SK-N-SH (cell line): ENCODE data around the gene SLC7A1. TPM values are rescaled to one million over a fixed set of nuclear protein-coding genes. Genes with fewer than 3 reads are reported as not detected.
A peak's percentile ranks its signal among the peaks of the same experiment; 100 is the strongest.

Experiments
- CTCF ChIA-PET: fragments of 300-600, 350-600 bp; formaldehyde crosslinking; extraction: SDS; loops from one replicate; lab custom pipeline; 2021; lab: Yijun Ruan, JAX
- POLR2A ChIA-PET: fragments of 350-600 bp; sonication (Branson Sonifier 250); formaldehyde crosslinking; extraction: SDS; loops from one replicate; lab custom pipeline; 2020; ENCODE audit warnings: antibody characterized with exemption, inconsistent platforms; lab: Yijun Ruan, JAX
- DNase-seq: peaks from one replicate; pipeline ENCODE4 v3.0.0; 2012
- H2AFZ ChIP-seq: fragments of 200-600 bp; sonication (generic); 2 replicates; pipeline ENCODE4 v1.8.1; 2016; ENCODE audit warnings: antibody characterized with exemption, mild to moderate bottlenecking, low read depth
- H3F3A ChIP-seq: fragments of 200-600 bp; sonication (generic); replicated peaks from 2 replicates; pipeline ENCODE3; 2016; ENCODE audit warnings: antibody characterized with exemption, mild to moderate bottlenecking; ENCODE audit not compliant: insufficient read depth
- H3K27ac ChIP-seq, 2 experiments: fragments of 200-500 bp in 1 of 2; fragments of 200-600 bp in 1 of 2; sonication (Bioruptor generic) in 1 of 2; sonication (generic), shearing (Covaris generic) in 1 of 2; 2 replicates each; pipeline versions ENCODE4 v1.5.1 to v1.6.1; 2014 to 2016; ENCODE audit warnings: low read depth in 2 of 2, inconsistent platforms in 1 of 2, low read length in 1 of 2, mild to moderate bottlenecking in 1 of 2, mixed read lengths in 1 of 2
- H3K27me3 ChIP-seq: fragments of 200-600 bp; sonication (generic), shearing (Covaris generic); 2 replicates; pipeline ENCODE4 v1.6.1; 2016; ENCODE audit warnings: mixed run types; ENCODE audit not compliant: insufficient read depth
- H3K36me3 ChIP-seq, 2 experiments: fragments of 200-500 bp in 1 of 2; fragments of 200-600 bp in 1 of 2; sonication (Bioruptor generic) in 1 of 2; sonication (generic) in 1 of 2; replicated peaks in 1 of 2; 2 replicates each; pipeline versions ENCODE3 to v1.5.1; 2014 to 2016; ENCODE audit warnings: low read length in 1 of 2, mild to moderate bottlenecking in 1 of 2; ENCODE audit not compliant: insufficient read depth in 2 of 2, control insufficient read depth in 1 of 2
- H3K4me1 ChIP-seq, 2 experiments: fragments of 200-500 bp in 1 of 2; fragments of 200-600 bp in 1 of 2; sonication (Bioruptor generic) in 1 of 2; sonication (generic), shearing (Covaris generic) in 1 of 2; 2 replicates each; pipeline versions ENCODE4 v1.5.1 to v1.6.1; 2014 to 2016; ENCODE audit warnings: low read depth in 1 of 2, low read length in 1 of 2, mixed run types in 1 of 2; ENCODE audit not compliant: insufficient read depth in 2 of 2, control insufficient read depth in 1 of 2
- H3K4me2 ChIP-seq: fragments of 200-600 bp; sonication (generic), shearing (Covaris generic); 2 replicates; pipeline ENCODE4 v1.6.1; 2017; ENCODE audit warnings: mixed run types
- H3K4me3 ChIP-seq, 2 experiments: fragments of 200-500 bp in 1 of 2; fragments of 200-600 bp in 1 of 2; sonication (Bioruptor generic) in 1 of 2; sonication (generic), shearing (Covaris generic) in 1 of 2; 2 replicates each; pipeline versions ENCODE4 v1.5.1 to v1.8.1; 2014 to 2016; ENCODE audit warnings: low read depth in 2 of 2, inconsistent platforms in 1 of 2, low read length in 1 of 2, mild to moderate bottlenecking in 1 of 2, mixed read lengths in 1 of 2, moderate library complexity in 1 of 2
- H3K79me2 ChIP-seq: fragments of 200-600 bp; sonication (generic); 2 replicates; pipeline ENCODE4 v1.8.1; 2017; ENCODE audit warnings: mild to moderate bottlenecking; ENCODE audit not compliant: insufficient read depth
- H3K9ac ChIP-seq: fragments of 200-600 bp; sonication (generic); 2 replicates; pipeline ENCODE4 v1.6.1; 2017; ENCODE audit warnings: mixed run types
- H3K9me2 ChIP-seq: fragments of 200-600 bp; sonication (generic); 2 replicates; pipeline ENCODE4 v1.6.1; 2017; ENCODE audit warnings: mixed run types
- H3K9me3 ChIP-seq: fragments of 200-600 bp; sonication (generic); 2 replicates; pipeline ENCODE4 v1.6.1; 2017; ENCODE audit warnings: mixed run types, mild to moderate bottlenecking, moderate library complexity
- H4K20me1 ChIP-seq: fragments of 200-600 bp; sonication (generic); 2 replicates; pipeline ENCODE4 v1.6.1; 2017; ENCODE audit warnings: mild to moderate bottlenecking, mixed run types; ENCODE audit not compliant: insufficient read depth
- CTCF ChIP-seq: fragments of 200-600 bp; sonication (generic); IDR thresholded peaks from 2 replicates; pipeline ENCODE4 v1.6.1; 2017; ENCODE audit warnings: antibody characterized with exemption, mild to moderate bottlenecking, moderate library complexity
- FOSL2 ChIP-seq: IDR thresholded peaks from 2 replicates; pipeline ENCODE4 v1.4.0; 2012; ENCODE audit warnings: low read depth, mild to moderate bottlenecking, moderate library complexity, borderline replicate concordance
- GATA2 ChIP-seq: sonication (generic); formaldehyde crosslinking; IDR thresholded peaks from 2 replicates; pipeline ENCODE4 v1.5.0; 2020; ENCODE audit warnings: mild to moderate bottlenecking, missing genetic modification reagents
- MEF2A ChIP-seq: IDR thresholded peaks from 2 replicates; pipeline ENCODE4 v1.4.0; 2012; ENCODE audit warnings: low read depth, borderline replicate concordance
- RAD21 ChIP-seq: IDR thresholded peaks from 2 replicates; pipeline ENCODE4 v1.6.1; 2012; ENCODE audit warnings: mild to moderate bottlenecking, low read length
- REST ChIP-seq: IDR thresholded peaks from 2 replicates; pipeline ENCODE4 v1.6.1; 2012; ENCODE audit warnings: mild to moderate bottlenecking, low read depth, low read length, moderate library complexity
- SIN3A ChIP-seq: IDR thresholded peaks from 2 replicates; pipeline ENCODE4 v1.6.1; 2012; ENCODE audit warnings: low read depth, mild to moderate bottlenecking, low read length, moderate library complexity, borderline replicate concordance
- TCF12 ChIP-seq: IDR thresholded peaks from 2 replicates; pipeline ENCODE4 v1.4.0; 2012
- USF1 ChIP-seq: IDR thresholded peaks from 2 replicates; pipeline ENCODE4 v1.4.0; 2012; ENCODE audit warnings: low read depth, borderline replicate concordance
- WGBS: methylation state at CpG from one replicate; pipeline ENCODE4 v1.1.6; 2017; ENCODE audit warnings: low lambda C conversion rate; 5-methylcytosine and 5-hydroxymethylcytosine counted together
- polyA plus RNA-seq, 3 experiments: library from polyadenylated mRNA; depleted of rRNA; stranded (reverse); fragments of >200 nt; gene quantifications; 2 replicates each; pipeline ENCODE4 v1.2.3, GENCODE V29; 2012

The SLC7A1 gene
- polyA plus RNA-seq, 1 of the 3 experiments (the other 2 are of a cell fraction): 14.0 TPM

- H3K4me2 ChIP-seq: no peak overlapping the region
- DNase-seq: no peak
- H3K27me3 ChIP-seq: no peaks in the 10 kb centered on the region
- no peak overlapping the region for H3K9ac ChIP-seq
- peaks cover 100% of the 10 kb centered on the region for H3K79me2 ChIP-seq
- TF ChIP-seq RAD21 (peak; percentile 25; the same call in 1 of the 2 replicates), REST (no peak), CTCF (peak; percentile 32)
- H4K20me1 ChIP-seq: peaks cover 94% of the 10 kb centered on the region
- POLR2A ChIA-PET: interaction anchor here (1.0 kb wide), 1 partner anchor 31 kb away, joined by 3 read pairs; the partner anchor contains the start of gene SLC7A1
- H3K9me3 ChIP-seq: no peaks in the 10 kb centered on the region
- H2AFZ ChIP-seq: no peak overlapping the region
- H3K36me3 ChIP-seq: peaks cover 2 to 6% of the 10 kb centered on the region in 2 experiments
- H3K4me1 ChIP-seq: peaks cover 15 to 29% of the 10 kb centered on the region in 2 experiments; a peak in 3 of 4 replicates
- CTCF ChIA-PET: interaction anchor here (0.8 to 1.5 kb wide), 9 partner anchors 9 to 551 kb away, joined by 3 to 4 read pairs (median 3); no protein-coding TSS in a partner anchor
- no peak overlapping the region for H3K4me3 ChIP-seq
- H3K9me2 ChIP-seq: no peaks in the 10 kb centered on the region
- no peaks in the 10 kb centered on the region for H3F3A ChIP-seq
- H3K27ac ChIP-seq: peak overlapping the region in 1 of 2 experiments; percentile 1; a peak in 1 of 4 replicates
These were observed 30.7 kb downstream of the SLC7A1 start for GRCh38 chr13:29564818-29565217.

GRCh38 chr13:29564373-29564772 is 31.1 kb downstream of the SLC7A1 start:
- WGBS: 85% methylated on average over 5 of the region's 5 CpGs
- CTCF ChIA-PET: interaction anchor here (0.8 to 1.5 kb wide), 8 partner anchors 9 to 551 kb away, joined by 3 to 4 read pairs (median 3); no protein-coding TSS in a partner anchor
- Histone ChIP-seq H3K27me3 (no peaks in the 10 kb centered on the region), H3K4me3 (no peak overlapping the region), H3K36me3 (peaks cover under 1 to 6% of the 10 kb centered on the region in 2 experiments), H4K20me1 (peaks cover 89% of the 10 kb centered on the region), H3K9me3 (no peaks in the 10 kb centered on the region), H3K79me2 (peaks cover 100% of the 10 kb centered on the region), H3F3A (no peaks in the 10 kb centered on the region)
- no peak for DNase-seq
- TF ChIP-seq GATA2 (no peak), TCF12 (no peak), MEF2A (no peak), FOSL2 (no peak), SIN3A (no peak), USF1 (no peak)
- TF ChIP-seq, all 33 proteins: peak for 0
- Histone ChIP-seq H3K4me1 (peaks cover 15 to 25% of the 10 kb centered on the region in 2 experiments; a peak in 3 of 4 replicates), H3K9ac (no peak overlapping the region), H2AFZ (no peak overlapping the region), H3K27ac (no peak overlapping the region; a peak in 2 of 4 replicates), H3K4me2 (no peak overlapping the region), H3K9me2 (no peaks in the 10 kb centered on the region)
- POLR2A ChIA-PET: interaction anchor here (1.0 kb wide), 1 partner anchor 31 kb away, joined by 3 read pairs; the partner anchor contains the start of gene SLC7A1
